Trophoblast cell (in vitro differentiated cells and primary cell): ENCODE data around the gene SPPL2B.

ENCODE experiments used
- DNase-seq, 2 donors: peaks; one replicate each; pipeline ENCODE4 v3.0.0-alpha.2; 2016
- H2AFZ ChIP-seq: 2 replicates; pipeline ENCODE4 v1.6.1; 2013; ENCODE audit warnings: low read length, moderate library complexity, mild to moderate bottlenecking; ENCODE audit not compliant: insufficient read depth, poor library complexity
- H2AK5ac ChIP-seq: 2 replicates; pipeline ENCODE4 v1.6.1; 2013; ENCODE audit warnings: mild to moderate bottlenecking, low read length
- H2BK120ac ChIP-seq: 2 replicates; pipeline ENCODE4 v1.6.1; 2013; ENCODE audit warnings: low read length, mild to moderate bottlenecking, moderate library complexity; ENCODE audit not compliant: insufficient read depth, poor library complexity
- H2BK12ac ChIP-seq: 2 replicates; pipeline ENCODE4 v1.6.1; 2013; ENCODE audit warnings: mild to moderate bottlenecking, low read length, moderate library complexity
- H2BK5ac ChIP-seq: 2 replicates; pipeline ENCODE4 v1.6.1; 2013; ENCODE audit warnings: low read length, low read depth, moderate library complexity, mild to moderate bottlenecking; ENCODE audit not compliant: poor library complexity
- H3K14ac ChIP-seq: 2 replicates; pipeline ENCODE4 v1.6.1; 2013; ENCODE audit warnings: mild to moderate bottlenecking, low read length
- H3K18ac ChIP-seq: 2 replicates; pipeline ENCODE4 v1.6.1; 2013; ENCODE audit warnings: mild to moderate bottlenecking, low read length
- H3K23ac ChIP-seq: 2 replicates; pipeline ENCODE4 v1.6.1; 2013; ENCODE audit warnings: low read length
- H3K27ac ChIP-seq: 2 replicates; pipeline ENCODE4 v1.5.1; 2013; ENCODE audit warnings: low read depth, mild to moderate bottlenecking, inconsistent platforms, low read length, moderate library complexity
- H3K27me3 ChIP-seq: 2 replicates; pipeline ENCODE4 v1.6.1; 2013; ENCODE audit warnings: inconsistent platforms, mild to moderate bottlenecking, low read length, moderate library complexity; ENCODE audit not compliant: insufficient read depth
- H3K36me3 ChIP-seq, 2 experiments: 1 replicate in 1 of 2; 2 replicates in 1 of 2; pipeline ENCODE4 v1.6.1; 2013; ENCODE audit warnings: low read length in 2 of 2, mild to moderate bottlenecking in 2 of 2, moderate library complexity in 1 of 2; ENCODE audit not compliant: insufficient read depth in 2 of 2, control insufficient read depth in 1 of 2
- H3K4ac ChIP-seq: 2 replicates; pipeline ENCODE4 v1.6.1; 2013; ENCODE audit warnings: low read depth, mild to moderate bottlenecking, low read length, moderate library complexity
- H3K4me1 ChIP-seq, 2 experiments: 1 replicate in 1 of 2; 2 replicates in 1 of 2; pipeline ENCODE4 v1.6.1; 2013; ENCODE audit warnings: low read length in 2 of 2, mild to moderate bottlenecking in 2 of 2, moderate library complexity in 1 of 2; ENCODE audit not compliant: insufficient read depth in 2 of 2, control insufficient read depth in 1 of 2
- H3K4me2 ChIP-seq: 2 replicates; pipeline ENCODE4 v1.6.1; 2013; ENCODE audit warnings: inconsistent platforms, mild to moderate bottlenecking, low read length, moderate library complexity
- H3K4me3 ChIP-seq: 2 replicates; pipeline ENCODE4 v1.5.1; 2013; ENCODE audit warnings: mild to moderate bottlenecking, low read depth, low read length, inconsistent platforms
- H3K79me1 ChIP-seq: one replicate; pipeline ENCODE4 v1.6.1; 2013; ENCODE audit warnings: low read length
- H3K79me2 ChIP-seq: 2 replicates; pipeline ENCODE4 v1.6.1; 2013; ENCODE audit warnings: low read length, mild to moderate bottlenecking; ENCODE audit not compliant: control insufficient read depth, insufficient read depth, poor library complexity
- H3K9ac ChIP-seq: 2 replicates; pipeline ENCODE4 v1.6.1; 2013; ENCODE audit warnings: mild to moderate bottlenecking, low read length
- H3K9me3 ChIP-seq: 2 replicates; pipeline ENCODE4 v1.6.1; 2013; ENCODE audit warnings: low read depth, mild to moderate bottlenecking, control low read depth, inconsistent platforms, low read length; ENCODE audit not compliant: insufficient read depth
- H4K12ac ChIP-seq: 2 replicates; pipeline ENCODE4 v1.6.1; 2013; ENCODE audit warnings: low read depth, mild to moderate bottlenecking, low read length, moderate library complexity
- H4K8ac ChIP-seq: 2 replicates; pipeline ENCODE4 v1.6.1; 2013; ENCODE audit warnings: low read depth, mild to moderate bottlenecking, low read length, moderate library complexity
- H4K91ac ChIP-seq: one replicate; pipeline ENCODE4 v1.6.1; 2013; ENCODE audit warnings: low read depth, mild to moderate bottlenecking, low read length, moderate library complexity
- WGBS: extraction: QIAGEN DNeasy Blood & Tissue Kit; methylation state at CpG from one replicate; pipeline ENCODE4 v1.1.7; 2013; ENCODE audit warnings: missing lambda C conversion rate; ENCODE audit not compliant: insufficient read length, insufficient coverage; ENCODE audit errors: extremely low coverage; 5-methylcytosine and 5-hydroxymethylcytosine counted together

Gene SPPL2B

DNA sequence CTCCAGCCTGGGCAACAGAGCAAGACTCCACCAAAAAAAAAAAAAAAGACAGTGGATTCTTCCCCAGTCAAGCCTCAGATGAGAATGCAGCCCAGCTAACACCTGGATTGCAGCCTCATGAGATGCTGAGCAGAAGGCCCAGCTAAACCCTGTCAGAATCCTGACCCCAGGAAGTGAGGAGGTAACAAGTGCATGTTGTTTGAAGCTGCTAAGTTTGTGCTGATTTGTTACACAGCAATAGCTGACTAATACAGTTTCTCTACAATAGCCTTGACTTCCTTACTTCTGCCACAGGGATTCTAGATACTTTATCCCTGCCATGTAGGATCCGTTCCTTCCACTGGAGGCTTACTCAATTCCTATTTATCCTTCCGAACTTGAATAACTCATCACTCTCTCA lies 52.1 kb downstream of the SPPL2B start:
- Histone ChIP-seq H4K8ac (no peak overlapping the region), H3K4me1 (peaks cover 5% of the 10 kb centered on the region in 2 experiments), H3K9ac (no peak overlapping the region), H3K4me3 (no peak overlapping the region), H2BK120ac (no peak overlapping the region), H2BK12ac (no peak overlapping the region), H4K12ac (no peak overlapping the region), H3K27ac (no peak overlapping the region), H3K14ac (no peak overlapping the region), H2BK5ac (no peak overlapping the region), H3K4ac (no peak overlapping the region), H3K23ac (no peak overlapping the region), H3K79me1 (no peaks in the 10 kb centered on the region), H3K79me2 (no peaks in the 10 kb centered on the region), H2AK5ac (no peak overlapping the region), H2AFZ (no peak overlapping the region), H4K91ac (no peak overlapping the region), H3K36me3 (no peaks in the 10 kb centered on the region), H3K18ac (no peak overlapping the region), H3K9me3 (peaks cover 5% of the 10 kb centered on the region), H3K4me2 (no peak overlapping the region), H3K27me3 (no peaks in the 10 kb centered on the region)
- no peak for DNase-seq
- WGBS = no CpG with 5 or more reads among the region's 2 CpGs

DNA sequence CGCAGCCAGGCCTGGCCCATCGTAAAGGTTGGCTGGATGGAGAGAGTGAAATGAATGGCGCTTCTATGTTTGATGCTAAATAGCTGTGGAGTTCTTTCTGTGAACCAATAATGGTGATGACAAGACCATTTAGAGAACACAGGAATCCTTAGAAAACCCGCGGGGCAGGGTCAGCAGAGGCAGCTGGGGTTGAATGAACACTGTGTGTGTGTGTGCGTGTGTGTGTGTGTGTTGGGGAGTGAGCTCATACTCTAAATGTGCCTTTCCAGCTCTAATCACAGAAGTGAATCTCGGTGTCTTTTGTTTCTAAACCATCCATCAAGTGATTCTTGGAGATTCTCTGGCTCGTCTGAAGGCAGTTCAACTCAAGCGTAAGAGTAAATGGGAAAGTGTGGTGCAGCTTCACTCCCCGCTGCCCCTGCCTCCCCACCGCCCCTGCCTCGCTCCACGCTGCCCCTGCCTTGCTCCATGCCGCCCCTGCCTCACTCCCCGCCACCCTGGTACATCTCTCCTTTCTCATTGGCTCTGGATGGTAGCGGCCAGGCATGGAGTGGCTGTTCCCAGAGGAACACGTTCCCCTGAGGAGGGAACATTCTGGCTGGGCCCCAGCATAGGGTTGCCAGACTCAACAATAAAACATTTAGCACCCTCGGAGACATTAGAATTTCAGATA lies 52.8 kb downstream of the SPPL2B start:
- H3K79me1 ChIP-seq = no peaks in the 10 kb centered on the region
- H3K36me3 ChIP-seq = no peaks in the 10 kb centered on the region
- WGBS = no CpG with 5 or more reads among the region's 18 CpGs
- no peak overlapping the region for H2AFZ ChIP-seq
- H4K91ac ChIP-seq = no peak overlapping the region
- no peak overlapping the region for H3K23ac ChIP-seq
- no peak overlapping the region for H3K27ac ChIP-seq
- no peak overlapping the region for H3K9ac ChIP-seq
- no peak overlapping the region for H2BK5ac ChIP-seq
- no peaks in the 10 kb centered on the region for H3K27me3 ChIP-seq
- no peak overlapping the region for H2BK12ac ChIP-seq
- DNase-seq = no peak
- H3K9me3 ChIP-seq = peaks cover 5% of the 10 kb centered on the region
- no peak overlapping the region for H2AK5ac ChIP-seq
- H3K18ac ChIP-seq = no peak overlapping the region
- no peak overlapping the region for H2BK120ac ChIP-seq
- no peak overlapping the region for H3K14ac ChIP-seq
- H3K4ac ChIP-seq = no peak overlapping the region
- H3K4me1 ChIP-seq = peaks cover 6% of the 10 kb centered on the region in 2 experiments
- H4K8ac ChIP-seq = no peak overlapping the region
- H3K4me3 ChIP-seq = no peak overlapping the region
- H4K12ac ChIP-seq = no peak overlapping the region
- H3K79me2 ChIP-seq = no peaks in the 10 kb centered on the region
- H3K4me2 ChIP-seq = no peak overlapping the region

DNA sequence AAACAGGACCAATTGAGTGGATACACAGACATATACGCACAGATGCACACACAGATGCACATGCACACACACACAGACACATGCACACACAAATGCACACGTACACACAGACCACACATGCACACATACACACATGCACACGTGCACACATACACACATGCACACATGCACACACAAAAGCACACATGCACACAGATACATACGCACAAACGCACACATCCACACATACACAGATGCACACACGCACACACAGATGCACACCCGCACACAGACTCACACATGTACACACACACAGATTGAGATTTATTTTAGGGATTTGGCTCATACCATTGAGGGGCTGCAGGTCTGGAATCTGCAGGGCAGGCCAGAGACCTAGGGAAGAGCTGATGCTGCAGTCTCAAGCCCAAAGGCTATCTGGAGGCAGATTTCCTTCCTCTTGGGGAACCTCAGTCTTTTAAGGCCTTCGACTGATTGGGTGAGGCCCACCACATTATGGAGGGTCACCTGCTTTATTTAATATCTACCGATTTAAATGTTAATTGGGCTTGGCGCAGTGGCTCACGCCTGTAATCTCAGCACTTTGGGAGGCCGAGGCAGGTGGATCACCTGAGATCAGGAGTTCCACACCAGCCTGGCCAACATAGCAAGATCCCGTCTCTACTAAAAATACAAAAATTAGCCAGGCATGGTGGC lies 54.2 kb downstream of the SPPL2B start:
- no CpG with 5 or more reads among the region's 13 CpGs for WGBS
- no peak overlapping the region for H3K23ac ChIP-seq

DNA sequence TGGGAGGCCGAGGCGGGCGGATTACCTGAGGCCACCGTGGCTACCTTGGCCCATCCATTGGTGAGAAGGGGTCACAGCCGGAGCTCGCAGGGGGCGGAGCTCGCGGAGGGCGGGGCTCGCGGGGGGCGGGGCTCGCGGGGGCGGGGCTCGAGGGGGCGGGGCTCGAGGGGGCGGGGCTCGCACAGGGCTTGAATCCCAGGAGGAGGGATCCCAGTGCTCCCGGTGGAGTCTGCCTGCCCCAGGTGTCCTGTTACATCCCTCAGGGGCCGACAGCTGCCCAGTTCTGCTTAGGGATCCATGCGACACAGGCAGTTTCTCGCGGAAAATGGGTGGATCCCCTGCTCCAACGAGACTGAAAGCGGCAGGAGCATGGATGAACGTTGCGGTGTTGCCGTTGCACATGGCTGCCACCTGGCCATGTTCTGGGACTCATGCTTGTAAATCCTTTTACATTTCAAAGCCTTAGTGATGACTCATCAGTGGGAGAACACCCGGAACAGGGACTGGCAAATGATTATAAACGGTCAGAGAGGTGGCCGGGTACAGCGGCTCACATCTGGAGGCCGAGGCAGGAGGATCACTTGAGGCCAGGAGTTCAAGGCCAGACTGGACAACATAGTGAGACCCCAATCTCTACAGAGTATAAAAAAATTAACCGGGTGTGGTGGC lies 56.7 kb downstream of the SPPL2B start:
- Histone ChIP-seq H3K9ac (no peak overlapping the region), H4K8ac (no peak overlapping the region), H3K18ac (no peak overlapping the region), H3K36me3 (no peaks in the 10 kb centered on the region), H3K23ac (no peak overlapping the region), H2BK5ac (no peak overlapping the region), H3K27ac (peak overlapping the region; percentile 32), H3K79me2 (no peaks in the 10 kb centered on the region), H4K91ac (no peak overlapping the region), H3K4ac (no peak overlapping the region), H2BK120ac (no peak overlapping the region), H2AK5ac (no peak overlapping the region), H3K4me2 (peak overlapping the region; percentile 20), H2BK12ac (peak overlapping the region; percentile 6), H3K79me1 (no peaks in the 10 kb centered on the region), H3K14ac (no peak overlapping the region), H3K4me1 (peaks cover 6% of the 10 kb centered on the region in 2 experiments), H3K9me3 (peaks cover 8% of the 10 kb centered on the region), H2AFZ (peak overlapping the region; percentile 84), H4K12ac (no peak overlapping the region), H3K4me3 (no peak overlapping the region), H3K27me3 (no peaks in the 10 kb centered on the region)
- DNase-seq = peak; percentile 98 to 99
- no CpG with 5 or more reads among the region's 37 CpGs for WGBS

More for the DNA sequence above, 54.2 kb downstream of the SPPL2B start:
- H3K36me3 ChIP-seq = no peaks in the 10 kb centered on the region
- H3K27ac ChIP-seq = no peak overlapping the region
- no peak overlapping the region for H4K8ac ChIP-seq
- no peak overlapping the region for H3K4ac ChIP-seq
- no peaks in the 10 kb centered on the region for H3K79me1 ChIP-seq
- H3K9me3 ChIP-seq = peaks cover 5% of the 10 kb centered on the region
- H3K4me2 ChIP-seq = no peak overlapping the region
- no peak for DNase-seq
- H3K27me3 ChIP-seq = no peaks in the 10 kb centered on the region
- H2AFZ ChIP-seq = no peak overlapping the region
- H3K9ac ChIP-seq = no peak overlapping the region
- no peak overlapping the region for H2AK5ac ChIP-seq
- no peak overlapping the region for H3K18ac ChIP-seq
- H2BK12ac ChIP-seq = no peak overlapping the region
- H3K14ac ChIP-seq = no peak overlapping the region
- H3K4me1 ChIP-seq = peaks cover 6% of the 10 kb centered on the region in 2 experiments
- H2BK5ac ChIP-seq = no peak overlapping the region
- no peak overlapping the region for H2BK120ac ChIP-seq
- no peak overlapping the region for H4K91ac ChIP-seq
- H3K4me3 ChIP-seq = no peak overlapping the region
- no peaks in the 10 kb centered on the region for H3K79me2 ChIP-seq
- H4K12ac ChIP-seq = no peak overlapping the region
